D341Med (cell line): Measurements from ENCODE around the gene EMC1.
"Not testable (repeated sequence)": the region's sequence is repeated elsewhere in the genome, so short reads cannot be mapped to it uniquely, and the experiment has no call there.

ENCODE experiments used
- DNase-seq: peaks from one replicate; pipeline ENCODE4 v3.0.0; 2012; ENCODE audit warnings: low spot score

The EMC1 gene

DNA sequence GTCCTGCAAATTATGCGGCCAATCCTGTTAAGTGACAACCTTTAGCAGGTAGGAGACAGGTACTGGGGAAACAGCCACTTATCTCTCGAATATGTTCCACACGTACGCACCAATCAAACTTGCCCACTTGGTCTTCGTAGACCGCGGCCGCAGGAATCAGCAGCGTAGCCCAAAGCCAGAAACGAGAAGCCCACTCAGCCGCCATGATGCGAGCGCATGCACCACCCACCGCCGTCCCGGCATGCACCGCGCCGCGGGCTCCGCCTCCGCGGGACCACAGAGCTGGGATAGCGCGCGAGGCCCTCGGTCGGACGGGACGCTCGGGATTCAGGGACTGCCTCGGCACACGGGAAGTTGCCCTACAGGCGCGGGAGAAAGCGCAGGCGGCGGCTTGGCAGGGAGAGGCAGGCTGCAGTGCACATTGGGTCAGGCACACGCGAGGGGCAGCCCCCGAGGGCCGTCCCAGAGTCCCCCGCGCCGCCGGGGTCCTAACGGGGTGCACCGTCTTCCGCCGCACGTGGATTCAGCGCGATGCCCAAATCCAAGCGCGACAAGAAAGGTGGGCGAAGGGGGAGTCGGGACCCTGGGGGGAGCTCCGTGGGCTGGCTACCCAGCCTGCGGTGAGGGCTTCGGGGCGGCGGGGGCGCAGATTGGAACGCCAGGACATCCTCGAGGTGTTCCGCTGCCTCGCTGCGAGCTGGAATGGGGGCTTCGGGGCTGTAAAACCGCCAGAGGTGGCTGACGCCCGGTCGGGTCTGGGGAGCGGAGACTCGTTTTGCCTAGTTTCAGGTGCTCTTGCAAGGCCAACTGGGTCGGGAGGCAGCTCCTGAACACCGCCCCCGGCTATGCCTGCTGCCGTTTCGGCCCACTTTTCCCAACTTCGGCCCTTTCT lies at the start of gene EMC1, which contains the start of gene MRTO4:
EMC1 (minus strand) TSS at position 220 of the 892 bp plus-strand sequence; CDS start at position 205, 15 bp downstream.
MRTO4 (plus strand) TSS at position 501 of the 892 bp plus-strand sequence; CDS start at position 532, 31 bp downstream.
- peak; percentile 95 for DNase-seq

DNA sequence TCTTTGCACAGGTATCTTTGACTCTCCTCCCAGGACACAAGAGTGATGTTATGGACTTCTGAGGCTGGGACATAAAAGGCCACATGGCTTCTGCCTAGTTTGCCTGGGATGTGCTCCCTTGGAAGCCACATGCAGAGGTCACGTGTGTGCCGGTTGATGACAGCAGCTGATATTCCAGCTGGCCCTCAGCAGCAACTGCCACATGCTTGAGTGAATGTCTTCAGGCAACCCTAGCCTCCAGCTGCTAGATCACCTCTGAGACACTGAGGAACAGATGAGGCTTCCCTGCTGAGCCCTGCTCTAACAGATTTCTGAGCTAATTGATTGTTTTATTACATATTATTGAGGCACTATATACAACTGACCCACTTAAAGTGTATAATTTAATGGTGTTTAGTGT lies 48.9 kb upstream of the EMC1 start:
- DNase-seq: no peak

DNA sequence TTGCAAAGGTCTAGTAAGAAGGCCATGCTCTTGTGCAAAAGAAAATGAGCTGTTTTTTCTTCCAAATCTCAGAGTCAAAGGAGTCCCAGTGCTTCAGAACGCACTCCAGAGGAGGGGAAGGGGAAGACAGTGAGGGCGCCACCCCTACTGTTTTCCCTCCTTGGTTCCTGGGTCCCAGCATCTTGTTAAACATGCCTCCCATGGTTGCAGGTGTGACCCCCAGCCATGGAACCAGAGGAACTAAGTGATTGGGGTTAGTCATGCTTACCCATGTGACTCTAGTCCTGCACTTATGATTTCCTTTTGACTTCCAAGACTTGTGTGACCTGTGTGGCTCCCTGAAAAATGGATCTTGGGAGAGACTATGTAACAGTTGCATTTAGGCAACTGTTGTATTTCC lies 43.3 kb upstream of the EMC1 start:
- DNase-seq: no peak

DNA sequence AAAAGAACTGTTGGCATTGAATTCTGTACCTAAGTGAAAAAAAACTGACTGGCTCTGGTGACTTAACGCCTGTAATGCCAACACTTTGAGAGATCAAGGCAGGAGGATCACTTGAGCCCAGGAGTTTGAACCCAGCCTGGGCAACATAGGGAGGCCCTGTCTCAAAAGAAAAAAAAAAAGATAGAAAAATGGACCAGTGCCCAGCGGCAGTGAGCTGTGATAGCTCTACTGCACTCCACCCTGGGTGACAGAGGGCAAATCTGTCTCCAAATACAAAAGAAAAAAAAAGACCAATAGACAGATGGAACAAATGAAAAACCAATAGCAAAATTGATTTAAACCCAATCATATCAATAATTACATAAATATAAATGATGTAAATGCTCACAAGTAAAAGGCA lies 37.9 kb upstream of the EMC1 start:
- no peak for DNase-seq

DNA sequence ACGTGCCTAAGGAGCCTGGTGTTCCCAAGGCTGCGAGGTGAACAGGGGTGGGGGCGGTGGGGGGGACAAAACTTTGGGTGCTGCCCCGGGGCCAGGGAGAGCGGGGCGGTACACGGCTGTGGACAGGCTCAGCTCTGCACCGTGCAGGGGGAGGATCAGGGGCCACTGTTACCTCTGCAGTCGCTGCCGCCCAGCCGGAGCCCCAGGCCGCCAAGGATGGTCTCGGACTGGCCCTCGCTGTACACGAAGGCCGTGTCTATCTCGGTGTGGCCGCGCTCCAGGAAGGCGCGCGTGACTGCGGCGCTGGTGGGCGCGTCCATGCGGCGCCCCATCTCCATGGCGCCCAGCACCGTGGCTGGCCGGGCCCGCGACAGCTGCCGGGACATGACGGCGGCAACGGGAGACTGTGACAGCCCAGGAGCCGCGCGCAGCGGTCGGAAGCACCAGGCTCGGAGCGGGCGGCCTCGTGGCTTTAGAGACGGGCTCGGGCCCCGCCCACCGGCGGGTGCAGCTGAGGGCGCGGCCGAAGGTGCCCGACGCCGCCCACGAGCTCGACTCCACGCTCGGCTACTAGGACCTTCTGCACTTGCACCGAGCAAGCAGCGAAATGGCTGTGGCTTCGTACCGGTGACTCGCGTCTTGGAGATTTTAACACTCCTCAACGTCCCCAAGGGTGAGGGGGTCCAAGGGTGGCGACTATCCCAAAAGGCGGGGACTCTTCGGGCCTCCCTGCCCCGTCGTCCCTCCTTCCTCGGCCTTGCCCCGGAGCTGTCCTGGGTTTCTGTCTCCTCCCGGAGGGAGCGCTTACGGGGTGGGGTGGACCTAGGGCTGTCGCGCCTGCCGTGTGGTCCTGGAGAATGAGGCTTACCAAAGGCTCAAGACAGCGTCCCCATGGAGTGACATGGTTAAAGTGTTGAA lies 37.3 kb upstream of the EMC1 start, which contains the start of gene AKR7A3:
AKR7A3 (minus strand) TSS at position 447 of the 918 bp plus-strand sequence; CDS start at position 386, 61 bp downstream.
- not testable (repeated sequence) for DNase-seq

DNA sequence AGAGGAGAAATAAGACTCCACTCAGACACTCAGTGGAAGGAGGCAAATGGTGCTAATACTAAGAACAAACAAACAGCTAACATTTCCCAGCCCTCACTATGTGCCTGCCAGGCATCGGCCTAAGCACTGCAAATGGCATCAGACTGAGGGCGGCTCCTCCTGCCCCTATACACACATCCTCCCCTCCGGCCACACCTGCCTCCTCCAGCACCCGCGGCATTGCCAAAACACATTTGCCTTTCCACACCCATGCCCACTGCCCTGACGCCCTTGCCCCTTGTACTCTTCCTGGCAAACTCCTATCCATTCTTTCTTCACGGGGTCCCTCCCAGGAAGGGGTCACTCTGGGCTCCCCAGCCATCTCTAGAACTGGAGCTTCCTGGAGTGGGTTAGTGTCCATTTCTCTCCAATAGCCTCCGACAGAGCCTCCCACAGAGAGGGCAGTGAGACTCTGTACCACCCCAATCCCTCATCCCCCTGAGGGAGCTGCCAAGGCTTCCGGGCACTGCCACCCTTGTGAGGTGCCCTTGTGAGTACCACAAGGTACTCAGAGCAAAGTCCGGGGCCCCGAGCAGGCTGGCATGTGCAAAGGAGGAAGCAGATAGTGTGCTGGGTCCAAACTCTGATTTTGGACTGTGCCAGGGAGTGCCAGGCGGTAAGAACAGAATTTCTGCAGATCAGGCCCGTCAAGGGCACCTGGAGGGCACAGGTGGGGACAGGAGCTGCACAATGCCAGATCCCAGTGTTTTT lies 36.3 kb upstream of the EMC1 start:
- no peak for DNase-seq

DNA sequence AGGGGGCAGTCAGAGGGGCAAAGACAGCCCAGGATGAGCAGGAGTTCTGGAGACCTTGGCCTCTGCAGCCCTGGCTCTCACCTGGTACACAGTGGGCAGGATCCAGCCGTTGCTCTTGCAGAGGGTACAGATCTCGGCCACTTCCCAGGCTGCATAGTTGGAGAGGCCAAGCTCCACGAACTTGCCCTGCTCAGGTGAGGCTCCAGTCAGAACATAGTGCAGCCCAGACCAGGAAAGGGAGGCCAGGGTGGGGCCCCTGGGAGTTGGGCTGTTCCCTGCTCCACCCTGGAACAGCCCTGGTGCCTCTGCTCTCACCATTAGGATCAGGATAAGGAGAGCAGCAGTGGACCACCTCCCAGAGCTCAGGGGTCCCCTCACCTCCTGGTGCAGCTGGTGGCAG lies 34.5 kb upstream of the EMC1 start:
- DNase-seq: not testable (repeated sequence)

DNA sequence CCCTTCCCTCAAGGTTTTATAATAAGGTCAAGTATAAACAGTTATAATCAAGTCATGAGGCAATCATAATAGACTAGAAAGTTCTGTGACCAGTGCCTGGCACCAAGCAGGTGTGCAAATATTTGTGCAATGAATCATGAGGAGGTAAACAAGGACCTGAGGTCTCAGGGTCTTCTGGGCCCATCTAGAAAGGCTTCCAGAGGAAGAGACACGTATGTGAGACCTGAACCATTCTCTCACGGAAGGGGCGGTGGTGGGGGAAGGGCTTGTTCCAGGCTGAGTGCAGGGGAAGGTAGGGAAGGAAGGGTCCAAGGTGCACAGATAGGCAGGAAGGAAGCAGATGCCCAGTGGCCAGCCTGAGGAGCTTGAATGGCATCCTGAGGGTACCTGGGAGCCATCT lies 34.0 kb upstream of the EMC1 start:
- DNase-seq: not testable (repeated sequence)

DNA sequence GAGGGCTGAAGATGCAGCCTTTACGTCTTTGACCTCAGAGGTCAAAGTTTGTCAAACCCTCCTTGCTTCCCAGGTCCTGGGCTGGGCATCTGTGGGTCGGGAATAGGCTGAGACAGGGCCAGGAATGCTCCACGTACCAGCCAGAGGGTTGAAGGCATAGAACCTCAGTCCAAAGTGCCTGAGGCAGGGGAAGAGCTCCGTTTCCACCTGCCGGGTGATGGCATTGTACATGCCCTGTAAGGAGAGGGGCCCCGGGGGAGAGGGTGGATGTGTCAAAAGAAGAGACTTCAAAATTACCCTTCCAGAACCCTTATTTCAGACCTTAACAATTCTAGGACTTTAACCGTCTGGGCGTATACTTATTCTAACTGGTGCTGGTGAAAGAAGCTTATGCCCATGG lies 33.6 kb upstream of the EMC1 start:
- DNase-seq: no peak

DNA sequence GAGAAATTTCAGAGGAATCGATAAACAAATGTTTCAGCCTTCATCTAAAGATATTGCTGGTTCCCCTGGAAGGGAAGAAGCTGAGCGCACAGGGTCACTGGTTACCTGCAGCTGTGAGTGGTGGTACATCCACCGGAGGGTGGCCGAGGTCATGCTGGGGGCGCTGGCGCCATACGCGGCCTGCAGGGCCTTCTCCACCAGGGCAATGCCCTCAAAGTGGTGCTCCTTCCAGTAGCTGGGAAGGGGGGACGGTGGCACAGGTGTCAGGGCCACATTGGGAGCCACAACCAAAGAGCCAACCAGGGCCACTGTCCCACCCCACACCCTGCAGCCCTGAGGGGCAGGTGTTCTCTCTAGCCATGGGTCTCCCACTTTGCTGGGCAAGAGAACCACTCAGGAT lies 32.6 kb upstream of the EMC1 start:
- no peak for DNase-seq

DNA sequence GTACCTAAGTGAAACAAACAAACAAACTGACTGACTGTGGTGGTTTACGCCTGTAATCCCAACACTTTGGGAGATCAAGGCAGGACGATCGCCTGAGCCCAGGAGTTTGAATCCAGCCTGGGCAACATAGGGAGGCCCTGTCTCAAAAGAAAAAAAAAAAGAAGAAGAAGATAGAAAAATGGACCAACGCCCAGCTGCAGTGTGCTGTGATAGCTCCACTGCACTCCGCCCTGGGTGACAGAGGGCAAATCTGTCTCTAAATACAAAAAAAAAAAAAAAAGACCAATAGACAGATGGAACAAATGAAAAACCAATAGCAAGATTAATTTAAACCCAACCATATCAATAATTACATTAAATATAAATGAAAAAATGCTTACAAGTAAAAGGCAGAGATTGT lies 23.3 kb upstream of the EMC1 start:
- no peak for DNase-seq

DNA sequence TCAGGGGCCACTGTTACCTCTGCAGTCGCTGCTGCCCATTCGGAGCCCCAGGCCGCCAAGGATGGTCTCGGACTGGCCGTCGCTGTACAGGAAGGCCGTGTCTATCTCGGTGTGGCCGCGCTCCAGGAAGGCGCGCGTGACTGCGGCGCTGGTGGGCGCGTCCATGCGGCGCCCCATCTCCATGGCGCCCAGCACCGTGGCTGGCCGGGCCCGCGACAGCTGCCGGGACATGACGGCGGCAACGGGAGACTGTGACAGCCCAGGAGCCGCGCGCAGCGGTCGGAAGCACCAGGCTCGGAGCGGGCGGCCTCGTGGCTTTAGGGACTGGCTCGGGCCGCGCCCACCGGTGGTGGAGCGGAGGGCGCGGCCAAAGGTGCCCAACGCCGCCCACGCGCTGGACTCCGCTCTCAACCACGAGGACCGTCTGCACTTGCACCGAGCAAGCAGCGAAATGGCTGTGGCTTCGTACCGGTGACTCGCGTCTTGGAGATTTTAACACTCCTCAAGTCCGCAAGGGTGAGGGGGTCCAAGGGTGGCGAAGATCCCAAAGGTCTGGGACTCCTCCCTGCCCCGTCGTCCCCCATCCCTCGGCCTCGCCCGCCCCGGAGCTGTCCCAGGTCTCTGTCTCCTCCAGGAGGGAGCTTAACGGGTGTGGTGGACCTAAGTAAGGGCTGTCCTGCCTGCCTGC lies 22.7 kb upstream of the EMC1 start:
- DNase-seq: not testable (repeated sequence)

DNA sequence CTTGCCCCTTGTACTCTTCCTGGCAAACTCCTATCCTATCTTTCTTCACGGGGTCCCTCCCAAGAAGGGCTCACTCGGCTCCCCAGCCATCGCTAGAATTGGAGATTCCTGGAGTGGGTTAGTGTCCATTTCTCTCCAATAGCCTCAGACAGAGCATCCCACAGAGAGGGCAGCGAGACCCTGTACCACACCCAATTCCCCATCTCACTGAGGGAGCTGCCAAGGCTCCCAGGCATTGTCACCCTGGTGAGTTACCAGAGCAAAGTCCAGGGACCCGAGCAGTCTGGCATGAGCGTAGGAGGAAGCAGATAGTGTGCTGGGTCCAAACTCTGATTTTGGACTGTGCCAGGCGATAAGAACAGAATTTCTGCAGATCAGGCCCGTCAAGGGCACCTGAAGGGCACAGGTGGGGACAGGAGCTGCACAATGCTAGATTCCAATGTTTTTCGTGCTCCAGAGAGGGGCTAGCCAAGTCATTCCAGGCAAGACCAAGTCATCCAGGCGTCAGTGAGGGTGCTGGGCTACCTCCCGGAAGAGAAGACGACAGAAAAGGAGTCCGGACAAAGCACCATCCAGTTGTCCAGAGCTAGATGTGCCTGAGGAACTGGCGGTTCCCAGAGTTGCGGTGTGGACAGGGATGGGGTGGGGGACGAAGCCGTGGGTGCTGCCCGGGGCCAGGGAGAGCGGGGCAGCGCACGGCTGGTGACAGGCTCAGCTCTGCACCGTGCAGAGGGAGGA lies 22.0 kb upstream of the EMC1 start:
- DNase-seq: no peak

DNA sequence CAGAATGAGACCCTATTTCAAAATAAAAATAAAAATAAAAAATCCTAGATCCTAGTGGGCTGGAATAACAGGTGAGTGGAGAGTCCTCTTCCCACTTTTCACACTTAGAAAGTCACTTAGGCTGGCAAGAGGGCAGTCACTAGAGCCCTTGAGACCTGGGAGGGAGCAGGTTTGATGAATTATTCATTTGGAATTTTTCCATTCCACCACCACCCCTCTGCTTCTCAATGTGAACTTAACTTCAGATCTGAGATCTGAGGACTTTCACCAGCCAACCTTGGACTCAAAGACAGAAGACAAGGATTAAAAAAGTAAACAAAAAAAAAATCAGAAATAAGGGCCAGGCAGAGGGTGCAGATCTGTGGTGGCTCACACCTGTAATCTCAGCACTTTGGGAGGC lies 20.7 kb upstream of the EMC1 start:
- DNase-seq: no peak

DNA sequence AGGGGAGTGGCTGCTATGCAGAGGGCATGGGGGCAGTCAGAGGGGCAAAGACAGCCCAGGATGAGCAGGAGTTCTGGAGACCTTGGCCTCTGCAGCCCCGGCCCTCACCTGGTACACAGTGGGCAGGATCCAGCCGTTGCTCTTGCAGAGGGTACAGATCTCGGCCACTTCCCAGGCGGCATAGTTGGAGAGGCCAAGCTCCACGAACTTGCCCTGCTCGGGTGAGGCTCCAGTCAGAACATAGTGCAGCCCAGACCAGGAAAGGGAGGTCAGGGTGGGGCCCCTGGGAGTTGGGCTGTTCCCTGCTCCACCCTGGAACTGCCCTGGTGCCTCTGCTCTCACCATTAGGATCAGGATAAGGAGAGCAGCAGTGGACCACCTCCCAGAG lies 19.0 kb upstream of the EMC1 start:
- DNase-seq: not testable (repeated sequence)

DNA sequence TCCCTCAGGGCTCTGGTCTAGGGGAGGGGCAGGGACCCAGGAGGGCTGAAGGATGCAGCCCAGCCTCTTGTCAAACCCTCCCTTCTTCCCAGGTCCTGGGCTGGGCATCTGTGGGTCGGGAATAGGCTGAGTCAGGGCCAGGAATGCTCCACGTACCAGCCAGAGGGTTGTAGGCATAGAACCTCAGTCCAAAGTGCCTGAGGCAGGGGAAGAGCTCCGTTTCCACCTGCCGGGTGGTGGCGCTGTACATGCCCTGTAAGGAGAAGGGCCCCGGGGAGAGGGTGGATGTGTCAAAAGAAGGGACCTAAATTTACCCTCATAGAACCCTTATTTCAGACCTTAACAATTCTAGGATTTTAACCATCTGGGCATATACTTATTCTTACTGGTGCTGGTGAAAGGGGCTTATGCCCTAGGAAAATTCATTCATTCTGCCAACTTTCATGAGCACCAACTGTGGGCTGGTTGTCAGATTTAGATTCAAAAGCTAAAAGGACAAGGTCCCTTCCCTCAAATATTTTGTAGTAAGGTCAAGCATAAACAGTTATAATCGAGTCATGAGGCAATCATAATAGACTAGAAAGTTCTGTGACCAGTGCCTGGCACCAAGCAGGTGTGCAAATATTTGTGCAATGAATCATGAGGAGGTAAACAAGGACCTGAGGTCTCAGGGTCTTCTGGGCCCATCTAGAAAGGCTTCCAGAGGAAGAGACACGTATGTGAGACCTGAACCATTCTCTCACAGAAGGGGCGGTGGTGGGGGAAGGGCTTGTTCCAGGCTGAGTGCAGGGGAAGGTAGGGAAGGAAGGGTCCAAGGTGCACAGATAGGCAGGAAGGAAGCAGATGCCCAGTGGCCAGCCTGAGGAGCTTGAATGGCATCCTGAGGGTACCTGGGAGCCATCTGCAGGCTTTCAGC lies 18.4 kb upstream of the EMC1 start:
- not testable (repeated sequence) for DNase-seq

DNA sequence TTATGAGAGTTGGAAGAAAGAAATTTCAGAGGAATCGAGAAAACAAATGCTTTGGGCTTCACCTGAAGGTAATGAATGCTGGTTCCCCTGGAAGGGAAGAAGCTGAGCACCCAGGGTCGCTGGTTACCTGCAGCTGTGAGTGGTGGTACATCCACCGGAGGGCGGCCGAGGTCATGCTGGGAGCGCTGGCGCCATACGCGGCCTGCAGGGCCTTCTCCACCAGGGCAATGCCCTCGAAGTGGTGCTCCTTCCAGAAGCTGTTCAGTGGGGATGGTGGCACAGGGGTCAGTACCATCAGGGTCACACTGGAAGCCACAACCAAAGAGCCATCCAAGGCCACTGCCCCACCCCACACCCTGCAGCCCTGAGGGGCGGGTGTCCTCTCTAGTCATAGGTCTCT lies 17.1 kb upstream of the EMC1 start:
- no peak for DNase-seq

DNA sequence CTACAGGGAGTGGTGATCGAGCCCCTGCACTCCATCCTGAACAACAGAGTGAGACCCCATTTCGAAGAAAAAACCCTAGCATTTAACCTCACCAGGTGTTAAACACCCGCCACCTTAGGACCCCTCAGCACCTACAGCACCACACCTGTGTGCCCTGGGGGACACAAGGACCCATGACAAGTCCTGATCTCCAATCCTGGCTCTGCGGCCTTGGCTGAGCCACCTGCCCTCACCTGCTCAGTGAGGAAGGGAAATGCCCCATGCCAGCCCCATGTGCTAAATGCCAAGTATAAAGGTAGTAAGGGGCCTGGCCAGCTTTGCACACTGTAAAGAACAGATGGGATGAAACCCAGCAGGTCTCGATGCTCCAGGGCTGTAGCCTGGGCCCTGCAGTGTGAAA lies 11.4 kb upstream of the EMC1 start:
- no peak for DNase-seq

DNA sequence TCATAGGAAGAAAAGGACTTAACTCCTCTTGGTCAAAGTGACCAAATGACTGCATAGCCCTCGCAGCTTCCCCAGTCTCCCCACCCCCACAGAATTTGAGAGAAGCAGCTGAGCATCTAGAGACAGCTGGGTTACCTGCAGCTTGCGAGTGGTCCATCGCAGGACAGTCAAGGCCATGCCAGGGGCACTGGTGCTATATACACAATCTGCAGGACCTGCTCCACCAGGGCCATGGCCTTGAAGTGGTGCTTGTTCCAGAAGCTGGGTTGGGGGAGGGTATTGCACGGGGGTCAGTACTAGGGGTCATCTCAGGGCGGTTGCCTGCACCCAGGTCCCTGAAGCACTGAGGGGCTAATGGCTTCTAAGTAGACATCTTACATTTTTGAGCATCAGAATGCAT lies 10.7 kb upstream of the EMC1 start:
- no peak for DNase-seq
